ENCODE measurements around the gene VWDE. TPM values are rescaled to one million over a fixed set of nuclear protein-coding genes. Genes with fewer than 3 reads are reported as not detected.

The VWDE gene
- total RNA-seq, 2 donors from 2014 or later: 11.8 to 12.1 TPM

DNA sequence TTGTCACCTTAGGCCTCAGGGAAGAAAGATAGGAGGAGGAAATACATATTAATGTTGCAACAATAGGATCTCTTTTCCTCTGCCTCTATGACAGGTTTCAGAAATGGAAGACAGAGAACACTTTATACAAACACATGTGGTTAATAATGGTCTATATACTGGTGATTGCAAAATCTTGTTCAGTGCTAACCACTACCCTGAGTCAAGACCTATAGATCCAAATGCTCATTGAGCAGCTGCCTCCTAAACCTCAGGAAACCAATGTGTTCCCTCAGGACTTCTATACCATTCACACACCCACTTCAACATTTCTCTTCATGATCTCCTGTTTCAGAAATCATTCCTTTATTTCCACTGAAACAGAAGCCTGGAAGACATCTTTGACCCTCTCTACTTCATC, 32.5 kb upstream of the VWDE start:
- H3K27me3 Mint-ChIP-seq (ENCODE audit: insufficient read depth): peaks cover 2% of the 10 kb centered on the region
- Histone ChIP-seq H3K9me3 (ENCODE audit: control insufficient read depth, low read length) (no peaks in the 10 kb centered on the region), H3K9ac (ENCODE audit: extremely low read depth, low read length, poor library complexity, severe bottlenecking) (no peak overlapping the region), H3K27ac (ENCODE audit: low read depth, low read length) (no peak overlapping the region), H3K4me1 (ENCODE audit: control insufficient read depth, insufficient read depth, low read length) (peaks cover 8% of the 10 kb centered on the region), H3K4me3 (ENCODE audit: low read length) (no peak overlapping the region), H3K36me3 (ENCODE audit: control insufficient read depth, insufficient read depth, low read length) (no peaks in the 10 kb centered on the region), H3K27me3 (ENCODE audit: control insufficient read depth, insufficient read depth, low read length, poor library complexity, severe bottlenecking) (no peaks in the 10 kb centered on the region)
- no peaks in the 10 kb centered on the region for H3K9me3 Mint-ChIP-seq
- H3K4me1 Mint-ChIP-seq: peaks cover 30% of the 10 kb centered on the region
- TF ChIP-seq CTCF (conservative IDR thresholded peaks at IDR 0.05): no peak
- H3K27ac Mint-ChIP-seq: peak overlapping the region; percentile 23
- H3K4me3 Mint-ChIP-seq: no peak overlapping the region
- DNase-seq: no peak
- H3K36me3 Mint-ChIP-seq (ENCODE audit: low read depth): no peaks in the 10 kb centered on the region

- no peak for DNase-seq
- Histone ChIP-seq H3K9me3 (ENCODE audit: control insufficient read depth, low read length) (no peaks in the 10 kb centered on the region), H3K4me1 (ENCODE audit: control insufficient read depth, insufficient read depth, low read length) (peaks cover 8% of the 10 kb centered on the region), H3K9ac (ENCODE audit: extremely low read depth, low read length, poor library complexity, severe bottlenecking) (no peak overlapping the region), H3K27me3 (ENCODE audit: control insufficient read depth, insufficient read depth, low read length, poor library complexity, severe bottlenecking) (no peaks in the 10 kb centered on the region), H3K27ac (ENCODE audit: low read depth, low read length) (no peak overlapping the region), H3K36me3 (ENCODE audit: control insufficient read depth, insufficient read depth, low read length) (no peaks in the 10 kb centered on the region), H3K4me3 (ENCODE audit: low read length) (no peak overlapping the region)
- TF ChIP-seq CTCF (conservative IDR thresholded peaks at IDR 0.05): peak; percentile 71
- peaks cover 2% of the 10 kb centered on the region for H3K27me3 Mint-ChIP-seq (ENCODE audit: insufficient read depth)
- H3K36me3 Mint-ChIP-seq (ENCODE audit: low read depth): no peaks in the 10 kb centered on the region
- H3K4me3 Mint-ChIP-seq: no peak overlapping the region
- peaks cover 30% of the 10 kb centered on the region for H3K4me1 Mint-ChIP-seq
- H3K9me3 Mint-ChIP-seq: peaks cover 6% of the 10 kb centered on the region
- H3K27ac Mint-ChIP-seq: no peak overlapping the region
These were observed 30.5 kb upstream of the VWDE start for GRCh38 chr7:12434012-12434642.

GRCh38 chr7:12431886-12432556, 28.4 kb upstream of the VWDE start:
- peaks cover 21% of the 10 kb centered on the region for H3K9me3 Mint-ChIP-seq
- H3K27me3 ChIP-seq (ENCODE audit: control insufficient read depth, insufficient read depth, low read length, poor library complexity, severe bottlenecking): no peaks in the 10 kb centered on the region
- H3K36me3 ChIP-seq (ENCODE audit: control insufficient read depth, insufficient read depth, low read length): no peaks in the 10 kb centered on the region
- peak overlapping the region; percentile 53 for H3K4me3 ChIP-seq (ENCODE audit: low read length)
- peaks cover 32% of the 10 kb centered on the region for H3K4me1 Mint-ChIP-seq
- peak; percentile 83 for DNase-seq
- peak overlapping the region; percentile 90 for H3K27ac Mint-ChIP-seq
- H3K36me3 Mint-ChIP-seq (ENCODE audit: low read depth): no peaks in the 10 kb centered on the region
- H3K4me1 ChIP-seq (ENCODE audit: control insufficient read depth, insufficient read depth, low read length): peaks cover 7% of the 10 kb centered on the region
- peaks cover 6% of the 10 kb centered on the region for H3K9me3 ChIP-seq (ENCODE audit: control insufficient read depth, low read length)
- peak overlapping the region; percentile 17 for H3K4me3 Mint-ChIP-seq
- H3K27me3 Mint-ChIP-seq (ENCODE audit: insufficient read depth): peaks cover 2% of the 10 kb centered on the region
- no peak for TF ChIP-seq CTCF (conservative IDR thresholded peaks at IDR 0.05)
- 74 to 78% methylated on average over 8 to 11 of the region's 11 CpGs for WGBS, 2 experiments (ENCODE audit: insufficient coverage in 1 of 2, insufficient read length in 1 of 2)
- no peak overlapping the region for H3K27ac ChIP-seq (ENCODE audit: low read depth, low read length)
- peak overlapping the region; percentile 17 for H3K9ac ChIP-seq (ENCODE audit: extremely low read depth, low read length, poor library complexity, severe bottlenecking)
